T1000 (cell line): ENCODE results near the gene NTM.
A peak's percentile ranks its signal among the peaks of the same experiment; 100 is the strongest.

Experiments used
- DNase-seq: peaks from one replicate; lab custom pipeline; 2025; ENCODE audit warnings: mixed read lengths; lab: John Stamatoyannopoulos, UW

NTM gene

GRCh38 chr11:132161403-132162078 is 791.1 kb downstream of the NTM start:
- DNase-seq, result no peak

GRCh38 chr11:132168344-132168981 is 798.0 kb downstream of the NTM start:
- no peak for DNase-seq

GRCh38 chr11:132171031-132171430 is 800.6 kb downstream of the NTM start:
- no peak for DNase-seq

GRCh38 chr11:132174362-132175255 is 804.2 kb downstream of the NTM start:
- no peak for DNase-seq

GRCh38 chr11:132177106-132177505 is 806.7 kb downstream of the NTM start:
- DNase-seq, result peak; percentile 12

GRCh38 chr11:132184079-132184478 is 813.7 kb downstream of the NTM start:
- no peak for DNase-seq

- DNase-seq, result no peak
Observed at GRCh38 chr11:132185726-132186592, 815.5 kb downstream of the NTM start.

- DNase-seq, result no peak
Observed at GRCh38 chr11:132186699-132187098, 816.3 kb downstream of the NTM start.

GRCh38 chr11:132187386-132187785 is 817.0 kb downstream of the NTM start:
- no peak for DNase-seq

- no peak for DNase-seq
Observed at GRCh38 chr11:132187814-132188213, 817.4 kb downstream of the NTM start.

GRCh38 chr11:132196928-132197327 is 826.5 kb downstream of the NTM start:
- no peak for DNase-seq

GRCh38 chr11:132200353-132200936 is 830.0 kb downstream of the NTM start:
- no peak for DNase-seq

GRCh38 chr11:132202621-132203020 is 832.2 kb downstream of the NTM start:
- DNase-seq, result no peak

GRCh38 chr11:132205006-132205405 is 834.6 kb downstream of the NTM start:
- no peak for DNase-seq

- DNase-seq, result no peak
Observed at GRCh38 chr11:132205496-132205895, 835.1 kb downstream of the NTM start.

GRCh38 chr11:132206993-132207392 is 836.6 kb downstream of the NTM start:
- no peak for DNase-seq

- DNase-seq, result no peak
Observed at GRCh38 chr11:132208477-132209055, 838.2 kb downstream of the NTM start.

GRCh38 chr11:132211479-132211878 is 841.1 kb downstream of the NTM start:
- no peak for DNase-seq

- DNase-seq, result no peak
Observed at GRCh38 chr11:132217856-132218255, 847.4 kb downstream of the NTM start.

- no peak for DNase-seq
Observed at GRCh38 chr11:132220474-132220873, 850.1 kb downstream of the NTM start.

GRCh38 chr11:132222345-132222744 is 851.9 kb downstream of the NTM start:
- DNase-seq, result no peak
